ENCODE results near the gene PARP15. TPM values are rescaled to one million over a fixed set of nuclear protein-coding genes. Genes with fewer than 3 reads are reported as not detected.
"Not testable (repeated sequence)": the region's sequence is repeated elsewhere in the genome, so short reads cannot be mapped to it uniquely, and the experiment has no call there.

The PARP15 gene
- total RNA-seq, 1 donor from 2014 or later = 5.9 TPM

GRCh38 chr3:122646146-122646988, 68.9 kb downstream of the PARP15 start:
- Histone ChIP-seq H3K9me3 (no peaks in the 10 kb centered on the region), H3K4me1 (no peaks in the 10 kb centered on the region), H3K27me3 (no peaks in the 10 kb centered on the region), H3K36me3 (no peaks in the 10 kb centered on the region), H3K27ac (no peak overlapping the region), H3K4me3 (no peak overlapping the region)
- intact Hi-C loops (cut with DNase I) = no loop called here
- no peak for DNase-seq (ENCODE audit: extremely low spot score in 2 of 2)
- no peak for TF ChIP-seq CTCF (IDR thresholded peaks at IDR 0.05)
- TF ChIP-seq POLR2A (IDR thresholded peaks at IDR 0.05) = no peak
- TF ChIP-seq POLR2AphosphoS5 (IDR thresholded peaks at IDR 0.05; ENCODE audit: insufficient read depth in 1 of 2, low read depth in 1 of 2) = no peak

- H3K27me3 ChIP-seq; H3K27ac ChIP-seq; DNase-seq (ENCODE audit: extremely low spot score in 2 of 2); H3K9me3 ChIP-seq; H3K4me1 ChIP-seq; H3K4me3 ChIP-seq; intact Hi-C loops (cut with DNase I); H3K36me3 ChIP-seq: not testable (repeated sequence)
These were observed 73.9 kb downstream of the PARP15 start for GRCh38 chr3:122651233-122651907.

GRCh38 chr3:122651962-122652361, 74.5 kb downstream of the PARP15 start:
- H3K4me1 ChIP-seq; H3K4me3 ChIP-seq; H3K36me3 ChIP-seq; H3K27ac ChIP-seq; H3K9me3 ChIP-seq; DNase-seq (ENCODE audit: extremely low spot score in 2 of 2); intact Hi-C loops (cut with DNase I); H3K27me3 ChIP-seq: not testable (repeated sequence)

- DNase-seq (ENCODE audit: extremely low spot score in 2 of 2); H3K36me3 ChIP-seq; H3K4me3 ChIP-seq; H3K27me3 ChIP-seq; H3K27ac ChIP-seq; H3K4me1 ChIP-seq; intact Hi-C loops (cut with DNase I); H3K9me3 ChIP-seq: not testable (repeated sequence)
These were observed 80.9 kb downstream of the PARP15 start for GRCh38 chr3:122658336-122658735.

GRCh38 chr3:122660297-122660974, 83.0 kb downstream of the PARP15 start:
- no peak overlapping the region for H3K4me3 ChIP-seq
- no peak overlapping the region for H3K27ac ChIP-seq
- H3K36me3 ChIP-seq = no peaks in the 10 kb centered on the region
- no peak for DNase-seq (ENCODE audit: extremely low spot score in 2 of 2)
- H3K4me1 ChIP-seq = no peaks in the 10 kb centered on the region
- TF ChIP-seq POLR2A (IDR thresholded peaks at IDR 0.05) (no peak), POLR2AphosphoS5 (IDR thresholded peaks at IDR 0.05; ENCODE audit: insufficient read depth in 1 of 2, low read depth in 1 of 2) (no peak), CTCF (IDR thresholded peaks at IDR 0.05) (no peak)
- no peaks in the 10 kb centered on the region for H3K9me3 ChIP-seq
- intact Hi-C loops (cut with DNase I) = no loop called here
- no peaks in the 10 kb centered on the region for H3K27me3 ChIP-seq

GRCh38 chr3:122661633-122662032, 84.2 kb downstream of the PARP15 start:
- Histone ChIP-seq H3K36me3 (no peaks in the 10 kb centered on the region), H3K27ac (no peak overlapping the region), H3K4me3 (no peak overlapping the region), H3K9me3 (no peaks in the 10 kb centered on the region), H3K27me3 (no peaks in the 10 kb centered on the region), H3K4me1 (no peaks in the 10 kb centered on the region)
- intact Hi-C loops (cut with DNase I) = no loop called here
- no peak for DNase-seq (ENCODE audit: extremely low spot score in 2 of 2)
- TF ChIP-seq CTCF (IDR thresholded peaks at IDR 0.05) (no peak), POLR2A (IDR thresholded peaks at IDR 0.05) (no peak), POLR2AphosphoS5 (IDR thresholded peaks at IDR 0.05; ENCODE audit: insufficient read depth in 1 of 2, low read depth in 1 of 2) (no peak)

Data from vagina (tissue), 2 donors.